ENCODE results near the gene NGDN.

The NGDN gene

GRCh38 chr14:23494223-23494622 is 24.7 kb downstream of the NGDN start:
- Histone ChIP-seq H3K27me3 (ENCODE audit: insufficient read depth, poor library complexity, severe bottlenecking) (no peaks in the 10 kb centered on the region), H3K4me3 (replicated peaks; ENCODE audit: insufficient read depth, low read length) (no peak overlapping the region), H3K27ac (replicated peaks) (no peak overlapping the region)
- no peak for TF ChIP-seq SPI1 (IDR thresholded peaks at IDR 0.05; ENCODE audit: borderline replicate concordance, low read depth)
- DNase-seq (ENCODE audit: low read depth in 1 of 2, low spot score in 1 of 2), result no peak

DNA sequence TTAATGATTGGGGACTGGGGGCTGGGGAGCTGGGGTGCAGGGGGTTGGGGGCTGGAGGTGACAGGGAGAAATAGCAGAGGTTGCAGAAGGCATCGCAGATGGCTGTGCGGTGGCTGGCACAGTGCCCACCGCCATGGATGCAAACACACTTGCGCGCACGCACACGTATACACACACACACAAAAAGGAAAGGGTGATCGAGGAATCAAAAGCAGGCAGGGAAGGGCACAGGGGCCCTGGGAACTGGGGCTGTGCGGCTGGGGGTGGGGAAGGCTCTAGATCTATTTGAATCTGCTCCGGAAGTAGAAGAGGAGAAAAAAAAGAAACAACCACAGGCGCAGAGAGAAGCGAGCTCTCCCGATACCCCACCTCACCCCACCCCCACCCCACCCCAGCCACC is 42.7 kb downstream of the NGDN start:
- Histone ChIP-seq H3K4me3 (replicated peaks; ENCODE audit: insufficient read depth, low read length) (no peak overlapping the region), H3K27ac (replicated peaks) (no peak overlapping the region), H3K27me3 (ENCODE audit: insufficient read depth, poor library complexity, severe bottlenecking) (no peaks in the 10 kb centered on the region)
- TF ChIP-seq SPI1 (IDR thresholded peaks at IDR 0.05; ENCODE audit: borderline replicate concordance, low read depth) (no peak), GABPA (IDR thresholded peaks at IDR 0.05; ENCODE audit: low read depth) (no peak), REST (IDR thresholded peaks at IDR 0.05; ENCODE audit: insufficient replicate concordance, low read depth) (no peak), POLR2AphosphoS5 (IDR thresholded peaks at IDR 0.05; ENCODE audit: low read depth) (no peak)
- TF ChIP-seq, protein P1, sequence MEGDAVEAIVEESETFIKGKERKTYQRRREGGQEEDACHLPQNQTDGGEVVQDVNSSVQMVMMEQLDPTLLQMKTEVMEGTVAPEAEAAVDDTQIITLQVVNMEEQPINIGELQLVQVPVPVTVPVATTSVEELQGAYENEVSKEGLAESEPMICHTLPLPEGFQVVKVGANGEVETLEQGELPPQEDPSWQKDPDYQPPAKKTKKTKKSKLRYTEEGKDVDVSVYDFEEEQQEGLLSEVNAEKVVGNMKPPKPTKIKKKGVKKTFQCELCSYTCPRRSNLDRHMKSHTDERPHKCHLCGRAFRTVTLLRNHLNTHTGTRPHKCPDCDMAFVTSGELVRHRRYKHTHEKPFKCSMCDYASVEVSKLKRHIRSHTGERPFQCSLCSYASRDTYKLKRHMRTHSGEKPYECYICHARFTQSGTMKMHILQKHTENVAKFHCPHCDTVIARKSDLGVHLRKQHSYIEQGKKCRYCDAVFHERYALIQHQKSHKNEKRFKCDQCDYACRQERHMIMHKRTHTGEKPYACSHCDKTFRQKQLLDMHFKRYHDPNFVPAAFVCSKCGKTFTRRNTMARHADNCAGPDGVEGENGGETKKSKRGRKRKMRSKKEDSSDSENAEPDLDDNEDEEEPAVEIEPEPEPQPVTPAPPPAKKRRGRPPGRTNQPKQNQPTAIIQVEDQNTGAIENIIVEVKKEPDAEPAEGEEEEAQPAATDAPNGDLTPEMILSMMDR (IDR thresholded peaks at IDR 0.05; ENCODE audit: insufficient read depth, low read length), result no peak
- DNase-seq (ENCODE audit: low read depth in 1 of 2, low spot score in 1 of 2), result no peak

DNA sequence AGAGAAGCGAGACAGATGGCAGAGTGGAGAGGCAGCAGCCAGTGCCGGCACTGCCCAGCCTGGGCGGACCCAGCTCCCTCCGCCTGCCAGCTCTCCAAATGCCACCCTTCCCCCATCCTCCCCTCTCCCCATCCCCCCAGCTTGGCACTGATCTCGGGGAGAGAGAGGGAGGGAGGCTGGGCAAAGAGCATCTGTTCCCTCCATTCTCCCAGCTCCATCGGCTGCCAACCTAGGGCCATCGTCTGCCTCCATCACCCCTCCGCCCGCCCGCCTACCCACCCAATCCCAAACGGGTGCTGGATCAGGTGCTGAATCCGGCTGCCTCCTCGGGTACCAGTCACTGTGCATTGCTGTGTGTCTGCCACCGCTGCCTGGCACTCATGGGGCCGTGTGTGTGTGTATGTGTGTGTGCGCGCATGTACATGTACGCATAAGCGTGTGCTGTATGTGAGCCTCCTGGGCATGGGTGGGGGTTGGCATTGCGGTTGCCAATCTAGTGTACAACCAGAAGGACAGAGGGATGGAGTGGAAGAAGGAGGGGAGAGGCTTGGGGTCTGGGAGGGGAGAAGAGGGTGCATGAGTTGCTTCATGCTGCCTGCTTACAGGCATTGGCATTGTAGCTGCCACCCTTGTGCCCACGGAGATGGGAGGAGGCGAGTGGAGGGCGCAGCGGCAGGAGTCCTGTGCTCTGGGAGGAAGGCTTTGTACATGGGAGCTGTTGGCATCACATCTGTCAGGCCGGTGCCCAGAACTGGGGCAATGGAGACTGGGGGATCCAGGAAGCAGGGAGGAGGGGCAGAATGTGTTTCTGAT is 43.7 kb downstream of the NGDN start:
- no peak for DNase-seq (ENCODE audit: low read depth in 1 of 2, low spot score in 1 of 2)
- TF ChIP-seq GABPA (IDR thresholded peaks at IDR 0.05; ENCODE audit: low read depth) (no peak), REST (IDR thresholded peaks at IDR 0.05; ENCODE audit: insufficient replicate concordance, low read depth) (no peak), POLR2AphosphoS5 (IDR thresholded peaks at IDR 0.05; ENCODE audit: low read depth) (no peak), SPI1 (IDR thresholded peaks at IDR 0.05; ENCODE audit: borderline replicate concordance, low read depth) (no peak)
- TF ChIP-seq, protein P1 (IDR thresholded peaks at IDR 0.05; ENCODE audit: insufficient read depth, low read length), result no peak
- H3K27ac ChIP-seq (replicated peaks), result no peak overlapping the region

GRCh38 chr14:23513818-23514643 is 44.5 kb downstream of the NGDN start:
- TF ChIP-seq GABPA (IDR thresholded peaks at IDR 0.05; ENCODE audit: low read depth), result no peak
- TF ChIP-seq SPI1 (IDR thresholded peaks at IDR 0.05; ENCODE audit: borderline replicate concordance, low read depth), result no peak
- TF ChIP-seq, protein P1 (IDR thresholded peaks at IDR 0.05; ENCODE audit: insufficient read depth, low read length), result no peak
- no peak for TF ChIP-seq REST (IDR thresholded peaks at IDR 0.05; ENCODE audit: insufficient replicate concordance, low read depth)
- no peak for TF ChIP-seq POLR2AphosphoS5 (IDR thresholded peaks at IDR 0.05; ENCODE audit: low read depth)
- Histone ChIP-seq H3K4me3 (replicated peaks; ENCODE audit: insufficient read depth, low read length) (no peak overlapping the region), H3K27me3 (ENCODE audit: insufficient read depth, poor library complexity, severe bottlenecking) (no peaks in the 10 kb centered on the region), H3K27ac (replicated peaks) (no peak overlapping the region)
- no peak for DNase-seq (ENCODE audit: low read depth in 1 of 2, low spot score in 1 of 2)

More for the DNA sequence above, 43.7 kb downstream of the NGDN start:
- H3K4me3 ChIP-seq (replicated peaks; ENCODE audit: insufficient read depth, low read length), result no peak overlapping the region
- no peaks in the 10 kb centered on the region for H3K27me3 ChIP-seq (ENCODE audit: insufficient read depth, poor library complexity, severe bottlenecking)

All from HL-60 (cell line).